A549 (cell line): Measurements from ENCODE around the gene OMP.

ENCODE experiments used
- BHLHE40 ChIP-seq: IDR thresholded peaks from 2 replicates; pipeline ENCODE4 v1.6.1; 2012; ENCODE audit warnings: low read depth, low read length, inconsistent platforms
- EHMT2 ChIP-seq: fragments of 200-600 bp; sonication (generic); IDR thresholded peaks from 2 replicates; pipeline ENCODE4 v1.6.1; 2016; ENCODE audit warnings: antibody characterized with exemption, low read depth, mild to moderate bottlenecking, moderate library complexity
- EP300 ChIP-seq, 2 experiments: fragments of >200 bp; sonication (Bioruptor Twin); formaldehyde crosslinking; IDR thresholded peaks; 2 replicates in 1 of 2; 3 replicates in 1 of 2; pipeline ENCODE4 v1.6.1; 2016 to 2017
- ESRRA ChIP-seq: fragments of 150-350 bp; IDR thresholded peaks from 2 replicates; pipeline ENCODE4 v1.6.1; 2014; ENCODE audit warnings: mild to moderate bottlenecking, low read length, borderline replicate concordance
- KDM5A ChIP-seq: fragments of 200-600 bp; sonication (generic); IDR thresholded peaks from 2 replicates; pipeline ENCODE4 v1.6.1; 2016; ENCODE audit warnings: antibody characterized with exemption, mild to moderate bottlenecking
- MAFK ChIP-seq: fragments of 450-650 bp; IDR thresholded peaks from 2 replicates; pipeline ENCODE4 v1.6.1; 2014; ENCODE audit not compliant: partially characterized antibody
- POLR2A ChIP-seq: IDR thresholded peaks from 2 replicates; pipeline ENCODE4 v1.6.1; 2012; ENCODE audit warnings: mild to moderate bottlenecking, low read length
- RAD21 ChIP-seq, 2 experiments: fragments of >200 bp in 1 of 2; sonication (Bioruptor Twin) in 1 of 2; formaldehyde crosslinking in 1 of 2; IDR thresholded peaks in 1 of 2; conservative IDR thresholded peaks in 1 of 2; 2 replicates in 1 of 2; 3 replicates in 1 of 2; pipeline ENCODE4 v1.6.1; 2012 to 2018; ENCODE audit warnings: inconsistent platforms in 1 of 2
- ZFP36 ChIP-seq: fragments of 450-650 bp; IDR thresholded peaks from 2 replicates; pipeline ENCODE4 v1.6.1; 2014; ENCODE audit warnings: borderline replicate concordance; ENCODE audit not compliant: partially characterized antibody
- TF ChIP-seq, protein P1 (sequence below): fragments of 450-650 bp; IDR thresholded peaks from 2 replicates; pipeline ENCODE4 v1.6.1; 2014; ENCODE audit warnings: antibody characterized with exemption
- TF ChIP-seq, protein P2 (sequence below): fragments of >200 bp; sonication (Bioruptor Twin); formaldehyde crosslinking; IDR thresholded peaks from 3 replicates; pipeline ENCODE4 v1.5.1; 2016
- TF ChIP-seq, protein P3 (sequence below): fragments of 250-450 bp; sonication (Bioruptor Pico); IDR thresholded peaks from 2 replicates; pipeline ENCODE4 v1.5.0; 2021; ENCODE audit warnings: mild to moderate bottlenecking, moderate library complexity, borderline replicate concordance

DNA sequence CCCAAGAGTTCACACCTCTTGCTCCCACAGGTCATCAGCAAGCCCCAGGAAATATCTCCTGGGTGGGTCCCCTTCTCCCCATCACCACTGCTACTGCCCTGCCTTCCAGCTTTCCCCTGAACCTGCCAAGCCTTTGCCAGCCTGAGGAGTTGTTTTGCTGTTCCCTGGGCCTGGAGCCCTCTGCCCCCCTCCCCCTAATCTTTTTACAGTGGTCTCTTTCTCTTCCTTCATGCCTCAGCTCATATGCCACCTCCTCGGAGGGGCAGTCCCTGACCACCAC, 44.3 kb downstream of the OMP start:
- TF ChIP-seq EP300 (IDR thresholded peaks at IDR 0.05) (no peak), EHMT2 (no peak), POLR2A (no peak), BHLHE40 (no peak), ZFP36 (no peak), ESRRA (no peak), KDM5A (no peak), RAD21 (conservative IDR thresholded peaks at IDR 0.05 in 1 of 2, IDR thresholded peaks at IDR 0.05 in 1 of 2) (no peak), MAFK (no peak)
- TF ChIP-seq, protein P1, sequence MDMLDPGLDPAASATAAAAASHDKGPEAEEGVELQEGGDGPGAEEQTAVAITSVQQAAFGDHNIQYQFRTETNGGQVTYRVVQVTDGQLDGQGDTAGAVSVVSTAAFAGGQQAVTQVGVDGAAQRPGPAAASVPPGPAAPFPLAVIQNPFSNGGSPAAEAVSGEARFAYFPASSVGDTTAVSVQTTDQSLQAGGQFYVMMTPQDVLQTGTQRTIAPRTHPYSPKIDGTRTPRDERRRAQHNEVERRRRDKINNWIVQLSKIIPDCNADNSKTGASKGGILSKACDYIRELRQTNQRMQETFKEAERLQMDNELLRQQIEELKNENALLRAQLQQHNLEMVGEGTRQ, result no peak
- TF ChIP-seq, protein P2, sequence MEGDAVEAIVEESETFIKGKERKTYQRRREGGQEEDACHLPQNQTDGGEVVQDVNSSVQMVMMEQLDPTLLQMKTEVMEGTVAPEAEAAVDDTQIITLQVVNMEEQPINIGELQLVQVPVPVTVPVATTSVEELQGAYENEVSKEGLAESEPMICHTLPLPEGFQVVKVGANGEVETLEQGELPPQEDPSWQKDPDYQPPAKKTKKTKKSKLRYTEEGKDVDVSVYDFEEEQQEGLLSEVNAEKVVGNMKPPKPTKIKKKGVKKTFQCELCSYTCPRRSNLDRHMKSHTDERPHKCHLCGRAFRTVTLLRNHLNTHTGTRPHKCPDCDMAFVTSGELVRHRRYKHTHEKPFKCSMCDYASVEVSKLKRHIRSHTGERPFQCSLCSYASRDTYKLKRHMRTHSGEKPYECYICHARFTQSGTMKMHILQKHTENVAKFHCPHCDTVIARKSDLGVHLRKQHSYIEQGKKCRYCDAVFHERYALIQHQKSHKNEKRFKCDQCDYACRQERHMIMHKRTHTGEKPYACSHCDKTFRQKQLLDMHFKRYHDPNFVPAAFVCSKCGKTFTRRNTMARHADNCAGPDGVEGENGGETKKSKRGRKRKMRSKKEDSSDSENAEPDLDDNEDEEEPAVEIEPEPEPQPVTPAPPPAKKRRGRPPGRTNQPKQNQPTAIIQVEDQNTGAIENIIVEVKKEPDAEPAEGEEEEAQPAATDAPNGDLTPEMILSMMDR, result no peak
- TF ChIP-seq, protein P3, sequence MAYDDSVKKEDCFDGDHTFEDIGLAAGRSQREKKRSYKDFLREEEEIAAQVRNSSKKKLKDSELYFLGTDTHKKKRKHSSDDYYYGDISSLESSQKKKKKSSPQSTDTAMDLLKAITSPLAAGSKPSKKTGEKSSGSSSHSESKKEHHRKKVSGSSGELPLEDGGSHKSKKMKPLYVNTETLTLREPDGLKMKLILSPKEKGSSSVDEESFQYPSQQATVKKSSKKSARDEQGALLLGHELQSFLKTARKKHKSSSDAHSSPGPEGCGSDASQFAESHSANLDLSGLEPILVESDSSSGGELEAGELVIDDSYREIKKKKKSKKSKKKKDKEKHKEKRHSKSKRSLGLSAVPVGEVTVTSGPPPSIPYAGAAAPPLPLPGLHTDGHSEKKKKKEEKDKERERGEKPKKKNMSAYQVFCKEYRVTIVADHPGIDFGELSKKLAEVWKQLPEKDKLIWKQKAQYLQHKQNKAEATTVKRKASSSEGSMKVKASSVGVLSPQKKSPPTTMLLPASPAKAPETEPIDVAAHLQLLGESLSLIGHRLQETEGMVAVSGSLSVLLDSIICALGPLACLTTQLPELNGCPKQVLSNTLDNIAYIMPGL (CRISPR knock-in tag), result no peak
